HEK293T (cell line): ENCODE results near the gene KIAA0930.

Experiments
- CTCF ChIA-PET: fragments of 350-600 bp; formaldehyde crosslinking; extraction: SDS; loops from one replicate; lab custom pipeline; 2021; ENCODE audit warnings: antibody characterized with exemption, inconsistent platforms; lab: Yijun Ruan, JAX
- POLR2A ChIA-PET: fragments of 350-600 bp; formaldehyde crosslinking; extraction: SDS; loops from one replicate; lab custom pipeline; 2020; ENCODE audit warnings: antibody characterized with exemption, inconsistent platforms; lab: Yijun Ruan, JAX
- DNase-seq: peaks from one replicate; pipeline ENCODE4 v3.0.0; 2012; ENCODE audit warnings: mixed read lengths; ENCODE audit errors: extremely low spot score
- ARNT ChIP-seq: fragments of 450-650 bp; IDR thresholded peaks from 2 replicates; pipeline ENCODE4 v1.6.1; 2017; ENCODE audit warnings: mild to moderate bottlenecking
- BHLHE40 ChIP-seq: fragments of 450-650 bp; IDR thresholded peaks from 2 replicates; pipeline ENCODE4 v1.6.1; 2016; ENCODE audit warnings: mild to moderate bottlenecking, moderate library complexity, borderline replicate concordance
- CTBP1 ChIP-seq: fragments of 450-650 bp; IDR thresholded peaks from 2 replicates; pipeline ENCODE4 v1.6.1; 2016; ENCODE audit warnings: borderline replicate concordance
- ELF4 ChIP-seq: fragments of 450-650 bp; IDR thresholded peaks from 2 replicates; pipeline ENCODE4 v1.6.1; 2017; ENCODE audit warnings: antibody characterized with exemption
- FOXA1 ChIP-seq: fragments of 450-650 bp; IDR thresholded peaks from 2 replicates; pipeline ENCODE4 v1.6.1; 2016; ENCODE audit warnings: mild to moderate bottlenecking
- FOXK2 ChIP-seq: fragments of 450-650 bp; IDR thresholded peaks from 2 replicates; pipeline ENCODE4 v1.6.1; 2016; ENCODE audit warnings: mild to moderate bottlenecking
- FOXM1 ChIP-seq: fragments of 450-650 bp; IDR thresholded peaks from 2 replicates; pipeline ENCODE4 v1.6.1; 2017; ENCODE audit warnings: mild to moderate bottlenecking, borderline replicate concordance
- HDGF ChIP-seq: fragments of 450-650 bp; IDR thresholded peaks from 2 replicates; pipeline ENCODE4 v1.6.1; 2017; ENCODE audit warnings: antibody characterized with exemption, borderline replicate concordance
- L3MBTL2 ChIP-seq: fragments of 450-650 bp; conservative IDR thresholded peaks from 2 replicates; pipeline ENCODE4 v1.6.1; 2016; ENCODE audit warnings: mild to moderate bottlenecking
- LEF1 ChIP-seq: fragments of 450-650 bp; IDR thresholded peaks from 2 replicates; pipeline ENCODE4 v1.6.1; 2017; ENCODE audit warnings: mild to moderate bottlenecking, borderline replicate concordance
- NFRKB ChIP-seq: fragments of 450-650 bp; IDR thresholded peaks from 2 replicates; pipeline ENCODE4 v1.6.1; 2016; ENCODE audit warnings: mild to moderate bottlenecking, moderate library complexity
- PKNOX1 ChIP-seq: fragments of 450-650 bp; IDR thresholded peaks from 2 replicates; pipeline ENCODE4 v1.6.1; 2016
- SP1 ChIP-seq: fragments of 450-650 bp; IDR thresholded peaks from 2 replicates; pipeline ENCODE4 v1.6.1; 2017
- SUZ12 ChIP-seq: fragments of 450-650 bp; IDR thresholded peaks from 2 replicates; pipeline ENCODE4 v1.6.1; 2016; ENCODE audit warnings: mild to moderate bottlenecking
- TARDBP ChIP-seq: fragments of 450-650 bp; IDR thresholded peaks from 2 replicates; pipeline ENCODE4 v1.6.1; 2016
- ZNF384 ChIP-seq: fragments of 450-650 bp; IDR thresholded peaks from 2 replicates; pipeline ENCODE4 v1.6.1; 2016

The KIAA0930 gene

DNA sequence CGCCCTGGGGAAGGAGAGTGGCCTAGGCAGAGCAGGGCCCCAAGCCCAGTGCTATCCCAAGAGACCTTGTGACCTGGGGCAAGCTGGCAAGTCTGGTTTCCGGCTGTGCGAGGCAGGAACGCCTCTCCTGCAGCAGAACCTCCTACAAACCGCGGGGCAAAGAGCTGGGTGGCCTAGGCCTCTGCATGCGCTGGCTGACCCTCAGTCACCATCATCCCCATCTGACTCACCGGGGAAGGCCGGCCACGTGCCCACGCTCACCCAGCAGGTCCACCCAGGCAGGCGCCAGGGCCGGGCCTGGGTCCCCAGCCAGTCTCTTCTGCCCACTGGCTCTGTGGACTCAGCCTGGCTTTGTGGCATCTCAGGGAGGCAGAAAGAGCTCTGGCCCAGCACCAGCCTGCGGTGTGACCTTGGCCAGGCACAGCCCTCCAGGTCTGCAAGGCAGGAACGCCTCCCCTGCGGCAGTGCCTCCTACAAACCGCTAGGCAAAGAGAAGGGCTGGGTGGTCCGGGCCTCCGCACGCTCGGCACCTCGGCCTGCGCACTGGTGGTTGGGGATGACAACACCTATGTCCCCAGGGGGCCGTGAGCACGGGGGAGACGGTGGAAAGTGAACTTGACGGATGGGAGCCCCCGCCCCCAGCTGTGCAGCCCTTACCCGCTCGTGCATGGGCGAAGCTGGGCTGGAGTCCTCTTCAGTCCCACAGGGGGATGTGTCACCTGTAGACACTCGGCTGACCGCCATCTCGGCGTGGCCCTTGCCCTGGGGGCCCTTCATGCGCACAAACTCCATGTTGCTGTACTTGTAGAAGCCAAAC lies 38.2 kb downstream of the KIAA0930 start:
- POLR2A ChIA-PET: no interaction called here
- CTCF ChIA-PET: no interaction called here
- TF ChIP-seq HDGF (no peak), CTBP1 (no peak), ZNF384 (no peak), FOXK2 (no peak), FOXM1 (no peak), SP1 (no peak), LEF1 (no peak), FOXA1 (no peak), PKNOX1 (no peak), BHLHE40 (no peak), ELF4 (no peak), ARNT (no peak), TARDBP (no peak)
- DNase-seq: no peak

GRCh38 chr22:45201678-45202332 lies 38.9 kb downstream of the KIAA0930 start:
- no peak for DNase-seq
- ChIA-PET POLR2A (no interaction called here), CTCF (no interaction called here)
- TF ChIP-seq BHLHE40 (no peak), L3MBTL2 (no peak), FOXA1 (no peak), NFRKB (no peak), ELF4 (no peak), HDGF (no peak), ZNF384 (no peak), FOXK2 (no peak), LEF1 (no peak), TARDBP (no peak), FOXM1 (no peak), SUZ12 (no peak), PKNOX1 (no peak), ARNT (no peak), SP1 (no peak), CTBP1 (no peak)

GRCh38 chr22:45200860-45201511 lies 39.7 kb downstream of the KIAA0930 start:
- TF ChIP-seq NFRKB: no peak
- no peak for TF ChIP-seq SUZ12
- no peak for TF ChIP-seq CTBP1
- no peak for TF ChIP-seq ZNF384
- ChIA-PET POLR2A (no interaction called here), CTCF (no interaction called here)
- DNase-seq: no peak

GRCh38 chr22:45200230-45200629 lies 40.5 kb downstream of the KIAA0930 start:
- DNase-seq: no peak
- TF ChIP-seq ARNT (no peak), FOXK2 (no peak), PKNOX1 (no peak), BHLHE40 (no peak), SP1 (no peak)
- ChIA-PET POLR2A (no interaction called here), CTCF (no interaction called here)

DNA sequence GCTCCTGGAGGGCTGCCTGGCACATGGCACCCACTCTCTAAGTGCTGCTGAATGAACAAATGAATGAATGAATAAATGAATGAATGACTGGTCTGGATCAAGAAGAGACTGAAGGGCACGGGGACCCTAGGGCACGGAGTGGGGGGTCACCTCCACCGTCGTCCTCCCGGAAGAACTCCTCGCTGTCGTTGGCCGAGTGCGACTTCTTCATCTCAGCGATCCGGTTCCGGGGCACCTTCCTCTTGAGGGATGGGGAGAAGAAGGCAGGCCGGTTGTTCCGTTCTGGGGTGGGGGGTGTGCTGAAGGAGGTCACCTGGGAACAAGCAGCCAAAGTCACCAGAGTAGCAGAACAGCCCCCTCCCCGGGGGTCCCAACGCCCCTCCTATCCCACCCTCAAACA lies 41.0 kb downstream of the KIAA0930 start:
- TF ChIP-seq BHLHE40 (no peak), L3MBTL2 (no peak), CTBP1 (no peak), TARDBP (no peak), ELF4 (no peak), NFRKB (no peak), ZNF384 (no peak), PKNOX1 (no peak), FOXM1 (no peak), FOXK2 (no peak), FOXA1 (no peak), SUZ12 (no peak), HDGF (no peak), SP1 (no peak), LEF1 (no peak), ARNT (no peak)
- ChIA-PET POLR2A (no interaction called here), CTCF (no interaction called here)
- DNase-seq: no peak
